IPS-NIHi11 (cell line): ENCODE measurements around the gene DOCK7.
"Not testable (repeated sequence)": the region's sequence is repeated elsewhere in the genome, so short reads cannot be mapped to it uniquely, and the experiment has no call there.

Experiments used
- DNase-seq: peaks from one replicate; pipeline ENCODE4 v3.0.0; 2012; ENCODE audit warnings: mixed read lengths, low spot score

The DOCK7 gene

GRCh38 chr1:62530516-62531154 is 157.6 kb downstream of the DOCK7 start:
- DNase-seq = peak; percentile 46

GRCh38 chr1:62529227-62529626 is 159.0 kb downstream of the DOCK7 start:
- no peak for DNase-seq

GRCh38 chr1:62528015-62528414 is 160.2 kb downstream of the DOCK7 start:
- DNase-seq = no peak

- DNase-seq = not testable (repeated sequence)
These were observed 160.8 kb downstream of the DOCK7 start for GRCh38 chr1:62527346-62527745.

- DNase-seq = no peak
These were observed 164.3 kb downstream of the DOCK7 start for GRCh38 chr1:62523860-62524259.

- DNase-seq = no peak
These were observed 171.6 kb downstream of the DOCK7 start for GRCh38 chr1:62516600-62516999.

- DNase-seq = peak; percentile 7
These were observed 173.3 kb downstream of the DOCK7 start for GRCh38 chr1:62514746-62515423.

- DNase-seq = no peak
These were observed 175.2 kb downstream of the DOCK7 start for GRCh38 chr1:62513013-62513412.

- no peak for DNase-seq
These were observed 179.2 kb downstream of the DOCK7 start for GRCh38 chr1:62509028-62509427.

- peak; percentile 22 for DNase-seq
These were observed 179.9 kb downstream of the DOCK7 start for GRCh38 chr1:62508187-62508758.

GRCh38 chr1:62500210-62500609 is 188.0 kb downstream of the DOCK7 start:
- no peak for DNase-seq

GRCh38 chr1:62494137-62494536 is 194.0 kb downstream of the DOCK7 start:
- DNase-seq = no peak

GRCh38 chr1:62493656-62494055 is 194.5 kb downstream of the DOCK7 start:
- no peak for DNase-seq

GRCh38 chr1:62492521-62492920 is 195.7 kb downstream of the DOCK7 start:
- no peak for DNase-seq

GRCh38 chr1:62487956-62488355 is 200.2 kb downstream of the DOCK7 start:
- peak; percentile 5 for DNase-seq

GRCh38 chr1:62484824-62485468 is 203.2 kb downstream of the DOCK7 start:
- no peak for DNase-seq

- no peak for DNase-seq
These were observed 206.5 kb downstream of the DOCK7 start for GRCh38 chr1:62481681-62482080.

GRCh38 chr1:62476525-62477219 is 211.5 kb downstream of the DOCK7 start:
- DNase-seq = no peak

- no peak for DNase-seq
These were observed 221.1 kb downstream of the DOCK7 start for GRCh38 chr1:62467092-62467491.

- DNase-seq = no peak
These were observed 225.8 kb downstream of the DOCK7 start for GRCh38 chr1:62462370-62462769.

GRCh38 chr1:62457955-62458354 is 230.2 kb downstream of the DOCK7 start:
- DNase-seq = no peak

- no peak for DNase-seq
These were observed 235.2 kb downstream of the DOCK7 start for GRCh38 chr1:62452951-62453350.
